ENCODE results near the gene ALDH5A1.
A peak's percentile ranks its signal among the peaks of the same experiment; 100 is the strongest.
"Not testable (repeated sequence)": the region's sequence is repeated elsewhere in the genome, so short reads cannot be mapped to it uniquely, and the experiment has no call there.

Gene ALDH5A1

DNA sequence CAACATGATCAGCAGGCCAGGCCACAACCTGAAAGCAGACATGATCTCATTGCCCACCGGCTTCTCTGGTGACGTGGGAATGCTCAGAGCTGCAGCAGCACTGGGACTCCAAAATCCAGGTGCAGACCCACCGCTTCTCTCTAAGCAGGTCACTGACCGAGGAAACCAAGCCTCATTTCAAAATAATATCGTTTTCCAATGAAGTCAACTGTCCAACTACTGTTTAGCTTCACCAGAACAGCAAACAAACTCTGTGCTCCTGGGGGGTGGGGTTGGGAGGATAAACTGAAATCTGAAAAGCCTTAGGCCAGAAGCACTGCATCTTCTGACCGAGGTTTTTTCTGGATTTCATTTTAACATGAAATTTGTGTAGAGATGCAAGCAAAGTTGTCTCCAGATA is 5.3 kb upstream of the ALDH5A1 start, which contains the start of gene GPLD1:
Gene GPLD1 (minus strand): TSS at position 109 of the 400 bp plus-strand sequence. CDS start 67 bp downstream, at position 42.
- no peak for DNase-seq

DNA sequence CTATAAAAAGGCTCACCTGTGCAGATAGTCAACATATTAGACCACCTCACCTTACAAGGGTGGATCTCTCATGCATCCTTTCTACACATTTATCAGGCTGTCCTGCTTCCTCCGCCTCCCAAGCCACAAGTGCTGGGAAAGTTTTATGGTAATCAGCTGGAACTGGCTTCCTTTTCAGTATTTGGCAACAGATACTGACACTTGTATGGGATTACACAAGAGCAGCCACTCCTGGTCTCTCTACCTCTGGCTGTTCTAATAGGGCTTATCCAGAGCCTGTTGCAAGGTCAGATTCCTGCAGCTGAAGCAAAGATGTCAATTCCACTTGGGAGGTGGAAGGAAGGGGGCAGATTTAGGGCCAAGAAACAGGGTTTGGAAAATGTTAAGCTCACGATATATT is 4.9 kb upstream of the ALDH5A1 start:
- DNase-seq, result no peak

- no peak for DNase-seq
Observed at GRCh38 chr6:24490948-24491347, 3.8 kb upstream of the ALDH5A1 start.

GRCh38 chr6:24492475-24492874 is 2.3 kb upstream of the ALDH5A1 start:
- peak; percentile 14 for DNase-seq

DNA sequence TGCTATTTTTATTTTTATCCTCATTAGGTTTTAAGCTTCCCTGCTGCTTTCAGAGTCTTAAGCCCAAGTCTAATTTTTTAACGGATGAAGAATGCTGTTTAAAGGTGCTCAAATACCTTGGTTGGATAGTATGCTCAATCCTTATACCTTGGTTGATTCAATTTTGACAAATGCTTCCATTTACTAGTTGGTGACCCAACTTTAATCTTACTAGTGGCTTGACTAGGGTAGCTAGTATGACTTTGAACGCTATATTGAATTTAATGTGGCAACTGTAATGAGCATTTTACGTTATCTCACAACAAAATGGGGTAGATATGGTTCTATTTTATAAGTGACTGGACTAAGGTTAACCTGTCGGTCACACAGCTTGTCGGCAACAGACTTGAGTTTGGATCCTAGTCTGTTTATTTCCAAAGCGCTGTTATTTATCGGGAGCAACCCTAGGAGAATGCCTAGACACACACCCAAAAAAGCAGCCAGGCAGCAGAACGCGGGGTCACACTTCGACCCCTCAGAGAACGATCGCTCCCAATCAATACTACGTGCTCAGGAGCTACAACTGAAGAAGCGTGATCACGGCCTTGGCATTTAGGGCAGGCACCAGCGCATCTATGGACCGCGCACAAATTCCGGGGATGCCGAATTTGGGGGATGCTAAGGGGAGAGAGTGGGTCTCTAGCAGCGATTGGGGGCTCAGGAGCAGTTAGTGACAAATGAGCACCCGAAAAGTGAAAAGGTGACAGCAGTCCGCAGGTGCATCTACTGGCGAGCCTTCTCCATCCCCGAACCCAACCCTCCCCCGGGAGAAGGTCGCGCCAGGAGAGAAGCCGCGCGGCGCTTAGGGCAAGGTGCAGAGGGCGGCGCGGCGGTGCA is 586 bp upstream of the ALDH5A1 start:
- no peak for DNase-seq

DNA sequence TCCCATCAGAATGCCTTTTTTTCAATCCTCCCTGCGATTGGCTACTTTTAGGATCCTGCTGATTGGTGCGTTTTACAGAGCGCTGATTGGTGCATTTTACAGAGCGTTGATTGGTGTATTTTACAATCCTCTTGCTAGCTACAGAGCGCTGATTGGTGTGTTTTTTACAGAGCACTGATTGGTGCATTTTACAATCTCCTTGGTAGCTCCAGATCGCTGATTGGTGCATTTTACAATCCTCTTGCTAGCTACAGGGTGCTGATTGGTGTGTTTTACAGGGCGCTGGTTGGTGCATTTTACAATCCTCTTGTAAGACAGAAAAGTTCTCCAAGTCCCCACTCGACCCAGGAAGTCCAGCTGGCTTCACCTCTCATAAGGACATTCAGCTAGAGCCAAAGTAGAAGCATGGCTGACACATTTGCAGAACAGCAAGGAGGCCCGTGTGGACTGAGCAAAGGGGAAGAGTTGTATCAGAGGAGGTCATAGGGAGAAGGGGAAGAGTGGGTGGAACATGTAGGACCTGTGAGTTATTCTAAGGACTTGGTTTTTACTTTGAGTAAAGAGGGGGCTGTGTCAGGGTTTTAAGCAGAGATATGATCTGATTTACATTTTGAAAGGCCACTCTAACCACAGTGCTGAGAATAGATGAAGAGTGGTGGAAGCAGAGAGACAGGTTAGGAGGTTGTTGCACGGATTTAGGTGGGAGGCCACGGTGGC is 2.6 kb downstream of the ALDH5A1 start:
- no peak for DNase-seq

GRCh38 chr6:24500683-24501082 is 5.9 kb downstream of the ALDH5A1 start:
- no peak for DNase-seq

GRCh38 chr6:24501374-24501773 is 6.6 kb downstream of the ALDH5A1 start:
- DNase-seq, result no peak

GRCh38 chr6:24501914-24502313 is 7.1 kb downstream of the ALDH5A1 start:
- DNase-seq, result no peak

DNA sequence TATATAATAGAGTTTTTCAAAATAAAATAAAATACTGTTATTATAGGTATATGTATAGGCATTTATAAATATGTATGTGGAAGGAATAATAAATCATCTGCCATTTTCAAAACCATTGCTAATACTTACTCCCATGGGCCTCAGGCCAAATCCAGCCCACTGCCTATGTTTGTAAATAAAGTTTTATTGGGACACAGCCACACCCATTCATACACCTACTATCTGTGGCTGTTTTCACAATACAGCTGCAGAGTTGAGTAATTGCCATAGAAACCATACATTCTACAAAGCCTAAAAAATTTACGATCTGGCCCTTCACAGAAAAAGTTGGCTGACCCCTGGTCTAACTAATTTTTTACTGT is 9.5 kb downstream of the ALDH5A1 start:
- no peak for DNase-seq

- no peak for DNase-seq
Observed at GRCh38 chr6:24504649-24505586, 10.1 kb downstream of the ALDH5A1 start.

DNA sequence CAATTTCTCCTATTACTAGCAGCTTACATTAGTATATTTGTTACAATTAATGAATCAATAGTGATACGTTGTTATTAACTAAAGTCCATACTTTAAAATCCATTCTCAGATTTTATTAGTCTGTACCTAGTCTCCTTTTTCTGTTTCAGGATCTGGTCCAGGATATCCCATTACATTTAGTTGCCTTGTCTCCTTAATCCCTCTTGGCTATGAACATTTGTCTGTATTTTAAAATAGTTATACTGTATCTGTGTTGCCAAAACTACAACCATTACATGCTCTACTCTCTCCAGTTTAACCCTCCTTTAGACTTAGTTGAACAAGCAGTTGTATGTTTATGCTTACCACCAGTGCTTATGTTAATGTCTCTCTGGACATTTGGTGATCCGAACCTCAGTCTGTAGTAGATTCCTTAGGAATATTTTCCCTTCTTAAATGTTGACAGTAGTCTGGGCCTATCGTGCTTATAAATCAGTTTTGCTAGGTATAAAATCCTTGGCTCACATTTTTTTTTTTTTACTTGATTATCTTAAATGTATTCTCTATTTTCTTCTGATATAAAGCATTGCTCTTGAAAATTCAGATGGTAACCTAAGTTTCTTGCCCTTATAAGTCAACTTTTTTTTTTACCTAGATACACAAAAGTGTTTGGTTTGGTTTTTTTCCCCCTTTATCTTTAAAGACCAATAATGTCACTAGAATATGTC is 12.2 kb downstream of the ALDH5A1 start:
- no peak for DNase-seq

- not testable (repeated sequence) for DNase-seq
Observed at GRCh38 chr6:24511976-24512375, 17.2 kb downstream of the ALDH5A1 start.

DNA sequence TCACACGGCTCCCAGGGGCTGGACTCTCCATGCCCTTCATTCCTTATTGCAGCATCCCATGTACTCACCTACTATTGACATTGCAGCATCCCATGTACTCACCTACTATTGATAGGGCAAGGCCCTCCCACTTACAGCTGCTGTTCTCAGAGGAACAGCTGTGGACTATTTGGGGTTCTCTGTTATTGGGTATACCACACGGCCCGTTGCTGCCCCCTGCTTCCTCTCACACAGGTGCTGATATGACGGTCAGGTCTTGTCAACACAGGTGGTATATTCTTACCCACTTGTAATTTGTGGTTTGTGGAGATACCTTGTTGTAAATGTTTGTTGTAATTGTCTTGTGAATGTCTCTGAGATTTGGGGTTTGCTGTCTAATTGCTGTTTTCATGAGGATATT is 18.8 kb downstream of the ALDH5A1 start:
- no peak for DNase-seq

DNA sequence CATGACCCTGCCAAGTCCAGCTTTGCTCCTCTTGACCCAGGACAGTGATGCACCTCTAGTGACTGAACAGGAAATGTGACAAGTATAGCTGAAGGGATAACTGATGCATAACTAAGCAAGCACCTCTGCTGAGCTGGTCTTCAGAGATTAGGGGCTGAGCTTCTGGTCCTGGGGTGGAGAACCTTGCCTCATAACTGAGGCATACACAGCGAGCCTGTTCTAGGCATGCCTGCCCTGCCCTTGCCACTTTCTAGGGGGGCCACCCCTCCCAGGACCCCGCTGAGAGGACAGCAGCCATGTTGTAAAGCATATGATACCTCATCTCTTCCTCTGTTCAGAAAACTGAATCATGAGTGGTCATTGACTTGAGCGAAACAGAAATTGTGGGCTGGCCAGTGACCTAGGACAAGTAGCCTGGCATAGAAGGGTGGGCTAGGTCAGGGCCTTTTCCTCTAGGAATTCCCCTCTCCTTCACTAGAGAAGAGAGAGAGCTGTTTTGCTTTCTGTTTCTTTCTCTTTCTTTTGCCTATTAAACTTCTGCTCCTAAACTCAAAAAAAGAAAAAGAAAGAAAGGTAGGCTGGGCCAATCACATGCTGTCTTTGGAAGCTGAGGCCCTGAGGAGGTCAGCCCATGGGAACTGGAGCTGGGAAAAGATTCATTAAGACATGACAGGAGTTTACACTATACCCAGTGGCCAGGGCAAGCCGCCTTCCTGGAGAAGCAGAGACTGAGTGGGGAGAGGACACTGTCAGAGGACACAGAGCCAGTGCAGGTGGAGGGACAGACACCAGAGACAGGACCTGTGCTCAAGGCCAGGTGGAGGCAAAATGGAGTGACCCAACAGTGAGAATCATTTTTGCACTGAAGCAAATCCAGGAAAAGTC is 23.1 kb downstream of the ALDH5A1 start:
- no peak for DNase-seq

- DNase-seq, result peak; percentile 52
Observed at GRCh38 chr6:24520929-24521546, 26.3 kb downstream of the ALDH5A1 start.

- DNase-seq, result no peak
Observed at GRCh38 chr6:24522228-24523176, 27.7 kb downstream of the ALDH5A1 start.

- DNase-seq, result no peak
Observed at GRCh38 chr6:24524329-24524728, 29.6 kb downstream of the ALDH5A1 start.

GRCh38 chr6:24524805-24525204 is 30.0 kb downstream of the ALDH5A1 start:
- DNase-seq, result peak; percentile 9

DNA sequence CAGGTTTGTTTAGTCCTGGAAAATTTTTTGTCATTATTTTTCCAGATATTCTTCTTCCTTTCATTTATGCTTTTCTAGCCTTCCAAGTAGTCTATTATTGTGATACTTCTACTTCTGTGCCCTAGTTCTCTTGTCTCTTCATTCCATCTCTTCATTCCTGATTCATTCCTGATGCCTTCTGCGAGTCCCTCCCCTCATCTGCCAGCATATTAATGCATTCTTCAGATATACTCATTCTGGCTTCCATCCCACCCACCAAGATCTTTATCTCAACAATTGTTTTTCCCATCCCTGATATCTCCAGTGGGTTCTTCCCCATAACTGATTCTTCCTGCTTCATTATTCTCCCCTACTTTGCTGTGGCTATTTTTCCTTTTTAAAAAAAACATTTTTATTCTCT is 35.2 kb downstream of the ALDH5A1 start:
- DNase-seq, result no peak
